Smooth muscle cell (in vitro differentiated cells): ENCODE measurements around the gene SORBS2. TPM values are rescaled to one million over a fixed set of nuclear protein-coding genes. Genes with fewer than 3 reads are reported as not detected.

Experiments
- DNase-seq: peaks from one replicate; lab custom pipeline; 2025; ENCODE audit not compliant: unreplicated experiment; lab: John Stamatoyannopoulos, UW
- H2AFZ ChIP-seq: fragments of 200-600 bp; sonication (generic); 2 replicates; pipeline ENCODE4 v1.6.0; 2016; ENCODE audit warnings: antibody characterized with exemption, low read depth, mild to moderate bottlenecking
- H3F3A ChIP-seq: fragments of 200-600 bp; sonication (generic); 2 replicates; pipeline ENCODE4 v1.6.0; 2017; ENCODE audit warnings: antibody characterized with exemption, low read depth
- H3K27ac ChIP-seq: fragments of 200-600 bp; sonication (generic); 2 replicates; pipeline ENCODE4 v1.5.1; 2016; ENCODE audit warnings: low read depth, mild to moderate bottlenecking
- H3K27me3 ChIP-seq: fragments of 200-600 bp; sonication (generic); 2 replicates; pipeline ENCODE4 v1.6.1; 2016; ENCODE audit warnings: low read depth, mild to moderate bottlenecking
- H3K36me3 ChIP-seq: fragments of 200-600 bp; sonication (generic); 2 replicates; pipeline ENCODE4 v1.5.1; 2016; ENCODE audit warnings: low read depth
- H3K4me1 ChIP-seq: fragments of 200-600 bp; sonication (generic); 2 replicates; pipeline ENCODE4 v1.5.1; 2016; ENCODE audit warnings: low read depth
- H3K4me2 ChIP-seq: fragments of 200-600 bp; sonication (generic); 2 replicates; pipeline ENCODE4 v1.6.0; 2016; ENCODE audit warnings: mild to moderate bottlenecking
- H3K4me3 ChIP-seq: fragments of 200-600 bp; sonication (generic); 2 replicates; pipeline ENCODE4 v1.5.1; 2016; ENCODE audit warnings: mild to moderate bottlenecking
- H3K79me2 ChIP-seq: fragments of 200-600 bp; sonication (generic); 2 replicates; pipeline ENCODE4 v1.6.0; 2016; ENCODE audit warnings: low read depth, mild to moderate bottlenecking
- H3K9ac ChIP-seq: fragments of 200-600 bp; sonication (generic); 2 replicates; pipeline ENCODE4 v1.6.0; 2016; ENCODE audit warnings: low read depth
- H3K9me3 ChIP-seq: fragments of 200-600 bp; sonication (generic); replicated peaks from 2 replicates; pipeline ENCODE4 v1.5.1; 2016; ENCODE audit warnings: low read depth
- H4K20me1 ChIP-seq: fragments of 200-600 bp; sonication (generic); 2 replicates; pipeline ENCODE4 v1.6.0; 2016; ENCODE audit warnings: low read depth
- CTCF ChIP-seq: fragments of 200-600 bp; sonication (generic); IDR thresholded peaks from 2 replicates; pipeline ENCODE4 v1.5.1; 2017; ENCODE audit warnings: borderline replicate concordance, mild to moderate bottlenecking, antibody characterized with exemption; ENCODE audit not compliant: insufficient read depth, poor library complexity, severe bottlenecking
- WGBS: methylation state at CpG from one replicate; pipeline ENCODE4 v1.1.7; 2016; ENCODE audit warnings: low lambda C conversion rate; 5-methylcytosine and 5-hydroxymethylcytosine counted together
- polyA plus RNA-seq: library from polyadenylated mRNA; unstranded; fragments of >200 nt; fragmentation: Nextera tagmentation; extraction: Ambion mirVana; gene quantifications from 2 replicates; pipeline ENCODE4 v1.2.1, GENCODE V29; 2016
- total RNA-seq: library from RNA; depleted of rRNA; stranded (reverse); fragments of >200 nt; gene quantifications from 2 replicates; pipeline ENCODE4 v1.2.3, GENCODE V29; 2014

The SORBS2 gene
- total and polyA plus RNA-seq, 2 experiments from 2014 or later = 9.0 to 36.6 TPM

GRCh38 chr4:185680617-185681016 is 131.4 kb downstream of the SORBS2 start:
- WGBS = 73% methylated on average over 7 of the region's 7 CpGs

GRCh38 chr4:185679523-185679922 is 132.5 kb downstream of the SORBS2 start:
- no peak overlapping the region for H3K27ac ChIP-seq
- no peaks in the 10 kb centered on the region for H3K36me3 ChIP-seq
- H3K79me2 ChIP-seq = no peaks in the 10 kb centered on the region
- no peak overlapping the region for H2AFZ ChIP-seq
- 95% methylated on average over 3 of the region's 3 CpGs for WGBS
- no peaks in the 10 kb centered on the region for H4K20me1 ChIP-seq
- TF ChIP-seq CTCF = no peak
- no peak for DNase-seq
- H3K9me3 ChIP-seq = no peaks in the 10 kb centered on the region
- H3K27me3 ChIP-seq = no peaks in the 10 kb centered on the region
- H3K4me3 ChIP-seq = no peak overlapping the region
- no peak overlapping the region for H3K4me2 ChIP-seq
- H3K9ac ChIP-seq = no peak overlapping the region
- H3F3A ChIP-seq = no peaks in the 10 kb centered on the region
- no peaks in the 10 kb centered on the region for H3K4me1 ChIP-seq

More at GRCh38 chr4:185680617-185681016, 131.4 kb downstream of the SORBS2 start:
- Histone ChIP-seq H3K79me2 (no peaks in the 10 kb centered on the region), H3K4me2 (no peak overlapping the region), H3K9ac (no peak overlapping the region), H3K27ac (no peak overlapping the region), H3F3A (no peaks in the 10 kb centered on the region), H3K4me3 (no peak overlapping the region), H3K4me1 (no peaks in the 10 kb centered on the region), H3K27me3 (no peaks in the 10 kb centered on the region), H3K36me3 (no peaks in the 10 kb centered on the region), H3K9me3 (no peaks in the 10 kb centered on the region), H2AFZ (no peak overlapping the region), H4K20me1 (no peaks in the 10 kb centered on the region)
- no peak for DNase-seq
- TF ChIP-seq CTCF = no peak

- TF ChIP-seq CTCF = no peak
- H3K4me2 ChIP-seq = no peak overlapping the region
- H3K27me3 ChIP-seq = no peaks in the 10 kb centered on the region
- H3K4me1 ChIP-seq = no peaks in the 10 kb centered on the region
- no peaks in the 10 kb centered on the region for H3K79me2 ChIP-seq
- no peak overlapping the region for H3K27ac ChIP-seq
- H3K9ac ChIP-seq = no peak overlapping the region
- no peak overlapping the region for H2AFZ ChIP-seq
- H3K4me3 ChIP-seq = no peak overlapping the region
- no peak for DNase-seq
- 76% methylated on average over 1 of the region's 1 CpG for WGBS
- H3K36me3 ChIP-seq = no peaks in the 10 kb centered on the region
- H3F3A ChIP-seq = no peaks in the 10 kb centered on the region
- no peaks in the 10 kb centered on the region for H3K9me3 ChIP-seq
- H4K20me1 ChIP-seq = no peaks in the 10 kb centered on the region
Observed at GRCh38 chr4:185677637-185678314, 134.2 kb downstream of the SORBS2 start.

- TF ChIP-seq CTCF = no peak
- Histone ChIP-seq H3F3A (no peaks in the 10 kb centered on the region), H3K9ac (no peak overlapping the region), H3K4me1 (no peaks in the 10 kb centered on the region), H3K36me3 (no peaks in the 10 kb centered on the region), H3K27ac (no peak overlapping the region), H3K27me3 (no peaks in the 10 kb centered on the region), H3K4me3 (no peak overlapping the region), H3K9me3 (no peaks in the 10 kb centered on the region), H2AFZ (no peak overlapping the region), H3K4me2 (no peak overlapping the region), H3K79me2 (no peaks in the 10 kb centered on the region), H4K20me1 (no peaks in the 10 kb centered on the region)
- 68% methylated on average over 4 of the region's 4 CpGs for WGBS
- no peak for DNase-seq
Observed at GRCh38 chr4:185672618-185673017, 139.4 kb downstream of the SORBS2 start.
